Liver (tissue), 9 donors: ENCODE data around the gene ATF2. TPM values are rescaled to one million over a fixed set of nuclear protein-coding genes. Genes with fewer than 3 reads are reported as not detected.

Experiments used
- DNase-seq: peaks from one replicate; pipeline ENCODE4 v3.0.0-alpha.2; 2017; ENCODE audit warnings: low spot score
- H3K27ac ChIP-seq, 2 donors: one replicate each; pipeline ENCODE4 v1.7.0; 2013; ENCODE audit warnings: inconsistent platforms in 2 of 2, low read length in 2 of 2, control low read depth in 1 of 2, low read depth in 1 of 2, mild to moderate bottlenecking in 1 of 2
- H3K27me3 ChIP-seq, 4 donors: one replicate each; pipeline versions ENCODE4 v1.6.1 to v1.7.0; 2013; ENCODE audit warnings: low read length in 3 of 4, inconsistent platforms in 1 of 4, mild to moderate bottlenecking in 1 of 4, moderate library complexity in 1 of 4; ENCODE audit not compliant: control insufficient read depth in 4 of 4, insufficient read depth in 4 of 4
- H3K36me3 ChIP-seq, 4 donors: one replicate each; pipeline versions ENCODE4 v1.6.1 to v1.7.0; 2013; ENCODE audit warnings: low read length in 3 of 4, mild to moderate bottlenecking in 3 of 4, low read depth in 1 of 4, moderate library complexity in 1 of 4; ENCODE audit not compliant: control insufficient read depth in 4 of 4, insufficient read depth in 3 of 4
- H3K4me1 ChIP-seq, 4 donors: one replicate each; pipeline versions ENCODE4 v1.6.1 to v1.7.0; 2013; ENCODE audit warnings: low read length in 3 of 4, mild to moderate bottlenecking in 3 of 4, moderate library complexity in 1 of 4; ENCODE audit not compliant: control insufficient read depth in 4 of 4, insufficient read depth in 4 of 4
- H3K4me3 ChIP-seq, 3 donors: one replicate each; pipeline versions ENCODE4 v1.6.1 to v1.7.0; 2013; ENCODE audit warnings: low read length in 3 of 3, control low read depth in 1 of 3, low read depth in 1 of 3, mild to moderate bottlenecking in 1 of 3
- H3K9ac ChIP-seq, 2 donors: one replicate each; pipeline ENCODE4 v1.7.0; 2013; ENCODE audit warnings: low read length in 2 of 2, mild to moderate bottlenecking in 2 of 2, moderate library complexity in 2 of 2, control low read depth in 1 of 2, low read depth in 1 of 2
- H3K9me3 ChIP-seq, 4 donors: one replicate each; pipeline versions ENCODE4 v1.6.1 to v1.7.0; 2013; ENCODE audit warnings: low read length in 3 of 4; ENCODE audit not compliant: control insufficient read depth in 4 of 4
- EGR1 ChIP-seq, 2 donors: IDR thresholded peaks; 2 replicates each; pipeline ENCODE4 v1.6.1; 2016 to 2018; ENCODE audit warnings: antibody characterized with exemption in 2 of 2, low read depth in 2 of 2
- FOXA1 ChIP-seq: IDR thresholded peaks from 2 replicates; pipeline ENCODE4 v1.6.1; 2016; ENCODE audit warnings: antibody characterized with exemption
- FOXA2 ChIP-seq: IDR thresholded peaks from 2 replicates; pipeline ENCODE4 v1.6.1; 2016; ENCODE audit warnings: antibody characterized with exemption
- GABPA ChIP-seq, 2 donors: IDR thresholded peaks in 1 of 2; conservative IDR thresholded peaks in 1 of 2; 2 replicates each; pipeline ENCODE4 v1.6.1; 2016; ENCODE audit warnings: antibody characterized with exemption in 2 of 2, mild to moderate bottlenecking in 1 of 2, moderate library complexity in 1 of 2
- HNF4A ChIP-seq, 2 donors: conservative IDR thresholded peaks; 2 replicates each; pipeline ENCODE4 v1.6.1; 2016; ENCODE audit warnings: antibody characterized with exemption in 2 of 2, mild to moderate bottlenecking in 2 of 2
- HNF4G ChIP-seq: IDR thresholded peaks from 2 replicates; pipeline ENCODE4 v1.6.1; 2016; ENCODE audit warnings: antibody characterized with exemption
- JUND ChIP-seq, 2 donors: IDR thresholded peaks; 2 replicates each; pipeline ENCODE4 v1.6.1; 2016; ENCODE audit warnings: antibody characterized with exemption in 2 of 2
- NR2F2 ChIP-seq: IDR thresholded peaks from 2 replicates; pipeline ENCODE4 v1.6.1; 2016; ENCODE audit warnings: antibody characterized with exemption
- RAD21 ChIP-seq, 2 donors: IDR thresholded peaks; 2 replicates each; pipeline ENCODE4 v1.6.1; 2016; ENCODE audit warnings: antibody characterized with exemption in 2 of 2, mild to moderate bottlenecking in 2 of 2
- RXRA ChIP-seq, 2 donors: IDR thresholded peaks; 2 replicates each; pipeline ENCODE4 v1.6.1; 2017 to 2018; ENCODE audit warnings: antibody characterized with exemption in 2 of 2, mild to moderate bottlenecking in 1 of 2
- SP1 ChIP-seq: IDR thresholded peaks from 2 replicates; pipeline ENCODE4 v1.6.1; 2018; ENCODE audit warnings: antibody characterized with exemption, mild to moderate bottlenecking
- TAF1 ChIP-seq: conservative IDR thresholded peaks from 2 replicates; pipeline ENCODE4 v1.6.1; 2016; ENCODE audit warnings: antibody characterized with exemption, mild to moderate bottlenecking
- YY1 ChIP-seq: IDR thresholded peaks from 2 replicates; pipeline ENCODE4 v1.6.1; 2016; ENCODE audit warnings: antibody characterized with exemption, mild to moderate bottlenecking
- WGBS: extraction: QIAGEN DNeasy Blood & Tissue Kit; methylation state at CpG from one replicate; pipeline ENCODE4 v1.1.7; 2013; 5-methylcytosine and 5-hydroxymethylcytosine counted together
- polyA plus RNA-seq, 2 donors: library from polyadenylated mRNA; stranded (reverse) in 1 of 2; unstranded in 1 of 2; fragments of 200-250 nt in 1 of 2; fragments of >200 nt in 1 of 2; fragmentation: Nextera tagmentation in 1 of 2; extraction: Ambion mirVana in 1 of 2; gene quantifications; one replicate each; pipeline versions ENCODE4 v1.2.1 to v1.2.3, GENCODE V29; 2013 to 2015
- total RNA-seq, 2 donors: library from RNA; depleted of rRNA; stranded (reverse); fragments of >200 nt; gene quantifications; one replicate each; pipeline ENCODE4 v1.2.3, GENCODE V29; 2014
- TF ChIP-seq, protein P1 (sequence below): IDR thresholded peaks from 2 replicates; pipeline ENCODE4 v1.6.1; 2016; ENCODE audit warnings: antibody characterized with exemption
- TF ChIP-seq, protein P2 (sequence below): IDR thresholded peaks from 2 replicates; pipeline ENCODE4 v1.6.1; 2016; ENCODE audit warnings: antibody characterized with exemption
- TF ChIP-seq, protein P3 (sequence below): fragments of 150-350 bp; IDR thresholded peaks from 2 replicates; pipeline ENCODE4 v1.5.1; 2017; ENCODE audit warnings: improper control_type of control experiment, low read depth, low read length; ENCODE audit not compliant: missing input control
- TF ChIP-seq, protein P4 (sequence below): IDR thresholded peaks from 2 replicates; pipeline ENCODE4 v1.6.1; 2016; ENCODE audit warnings: antibody characterized with exemption
- TF ChIP-seq, protein P5 (sequence below): IDR thresholded peaks from 2 replicates; pipeline ENCODE4 v1.6.1; 2016; ENCODE audit warnings: antibody characterized with exemption, mild to moderate bottlenecking
- donor health status: healthy.
- donor health status: healthy.
- donor health status: healthy.
- donor health status: healthy.
- donor health status: healthy.

Gene ATF2
- total and polyA plus RNA-seq, 4 donors, result 10.4 to 34.0 (median 17.2) TPM

DNA sequence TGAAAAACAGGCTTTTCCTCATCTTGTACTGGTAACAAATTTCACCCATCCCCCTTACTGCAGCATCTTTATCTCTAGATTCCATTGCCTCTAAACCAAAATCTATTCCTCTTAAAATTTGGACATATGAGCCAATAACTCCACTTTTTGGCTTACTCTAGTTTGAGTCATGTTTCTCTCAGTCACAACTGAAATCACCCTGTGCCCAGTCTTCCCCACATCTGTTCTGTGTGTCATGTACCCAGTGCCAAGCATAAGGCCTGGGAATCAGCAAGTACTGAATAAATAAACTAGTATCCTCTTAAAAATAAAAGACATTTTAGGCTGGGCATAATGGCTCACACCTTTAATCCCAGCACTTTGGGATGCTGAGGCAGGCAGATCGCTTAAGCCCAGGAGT is 142.1 kb downstream of the ATF2 start:
- TF ChIP-seq FOXA2 (no peak), TAF1 (no peak), GABPA (IDR thresholded peaks at IDR 0.05 in 1 of 2, conservative IDR thresholded peaks at IDR 0.05 in 1 of 2) (no peak), YY1 (no peak), EGR1 (IDR thresholded peaks at IDR 0.05; ENCODE audit: low read depth in 2 of 2) (no peak), SP1 (no peak), RXRA (IDR thresholded peaks at IDR 0.05) (no peak), NR2F2 (no peak), JUND (IDR thresholded peaks at IDR 0.05) (no peak)
- TF ChIP-seq, protein P1, sequence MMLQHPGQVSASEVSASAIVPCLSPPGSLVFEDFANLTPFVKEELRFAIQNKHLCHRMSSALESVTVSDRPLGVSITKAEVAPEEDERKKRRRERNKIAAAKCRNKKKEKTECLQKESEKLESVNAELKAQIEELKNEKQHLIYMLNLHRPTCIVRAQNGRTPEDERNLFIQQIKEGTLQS, result no peak
- TF ChIP-seq, protein P2, sequence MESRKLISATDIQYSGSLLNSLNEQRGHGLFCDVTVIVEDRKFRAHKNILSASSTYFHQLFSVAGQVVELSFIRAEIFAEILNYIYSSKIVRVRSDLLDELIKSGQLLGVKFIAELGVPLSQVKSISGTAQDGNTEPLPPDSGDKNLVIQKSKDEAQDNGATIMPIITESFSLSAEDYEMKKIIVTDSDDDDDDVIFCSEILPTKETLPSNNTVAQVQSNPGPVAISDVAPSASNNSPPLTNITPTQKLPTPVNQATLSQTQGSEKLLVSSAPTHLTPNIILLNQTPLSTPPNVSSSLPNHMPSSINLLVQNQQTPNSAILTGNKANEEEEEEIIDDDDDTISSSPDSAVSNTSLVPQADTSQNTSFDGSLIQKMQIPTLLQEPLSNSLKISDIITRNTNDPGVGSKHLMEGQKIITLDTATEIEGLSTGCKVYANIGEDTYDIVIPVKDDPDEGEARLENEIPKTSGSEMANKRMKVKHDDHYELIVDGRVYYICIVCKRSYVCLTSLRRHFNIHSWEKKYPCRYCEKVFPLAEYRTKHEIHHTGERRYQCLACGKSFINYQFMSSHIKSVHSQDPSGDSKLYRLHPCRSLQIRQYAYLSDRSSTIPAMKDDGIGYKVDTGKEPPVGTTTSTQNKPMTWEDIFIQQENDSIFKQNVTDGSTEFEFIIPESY, result no peak
- no peaks in the 10 kb centered on the region for H3K27me3 ChIP-seq
- no peak overlapping the region for H3K4me3 ChIP-seq
- no peak overlapping the region for H3K9ac ChIP-seq
- H3K9me3 ChIP-seq, result no peaks in the 10 kb centered on the region
- H3K4me1 ChIP-seq, result peaks cover 0 to 7% (median 5%) of the 10 kb centered on the region in 4 donors
- H3K36me3 ChIP-seq, result no peaks in the 10 kb centered on the region
- H3K27ac ChIP-seq, result no peak overlapping the region
- DNase-seq, result no peak
- WGBS, result 98% methylated on average over 1 of the region's 1 CpG

DNA sequence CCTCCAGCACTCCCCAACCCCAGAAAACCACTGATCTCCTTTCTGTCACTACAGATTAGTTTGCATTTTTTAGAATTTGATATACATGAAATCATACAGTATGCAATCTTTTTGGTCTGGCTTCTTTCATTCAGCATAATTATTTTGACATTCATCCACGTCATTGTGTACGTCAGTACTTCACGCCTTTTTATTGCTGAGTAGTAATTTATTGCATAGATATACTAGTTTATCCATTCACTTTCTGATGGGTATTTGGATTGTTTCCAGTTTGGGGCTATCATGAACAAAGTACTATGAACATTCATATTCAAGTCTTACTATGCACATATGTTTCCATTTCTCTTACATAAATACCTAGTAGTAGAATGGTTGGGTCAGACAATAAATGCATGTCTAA is 142.8 kb downstream of the ATF2 start:
- Histone ChIP-seq H3K27me3 (no peaks in the 10 kb centered on the region), H3K27ac (no peak overlapping the region), H3K36me3 (no peaks in the 10 kb centered on the region), H3K9ac (no peak overlapping the region), H3K4me3 (no peak overlapping the region), H3K4me1 (peaks cover 0 to 3% (median 1%) of the 10 kb centered on the region in 4 donors), H3K9me3 (no peaks in the 10 kb centered on the region)
- 93% methylated on average over 3 of the region's 3 CpGs for WGBS
- DNase-seq, result no peak
- TF ChIP-seq, protein P2, result no peak
- TF ChIP-seq HNF4G (no peak), HNF4A (conservative IDR thresholded peaks at IDR 0.05) (no peak), EGR1 (IDR thresholded peaks at IDR 0.05; ENCODE audit: low read depth in 2 of 2) (no peak), RAD21 (IDR thresholded peaks at IDR 0.05) (no peak), GABPA (IDR thresholded peaks at IDR 0.05 in 1 of 2, conservative IDR thresholded peaks at IDR 0.05 in 1 of 2) (no peak), RXRA (IDR thresholded peaks at IDR 0.05) (no peak), YY1 (no peak), TAF1 (no peak), NR2F2 (no peak), FOXA1 (no peak), SP1 (no peak), FOXA2 (no peak), JUND (IDR thresholded peaks at IDR 0.05) (no peak)
- TF ChIP-seq, protein P3, sequence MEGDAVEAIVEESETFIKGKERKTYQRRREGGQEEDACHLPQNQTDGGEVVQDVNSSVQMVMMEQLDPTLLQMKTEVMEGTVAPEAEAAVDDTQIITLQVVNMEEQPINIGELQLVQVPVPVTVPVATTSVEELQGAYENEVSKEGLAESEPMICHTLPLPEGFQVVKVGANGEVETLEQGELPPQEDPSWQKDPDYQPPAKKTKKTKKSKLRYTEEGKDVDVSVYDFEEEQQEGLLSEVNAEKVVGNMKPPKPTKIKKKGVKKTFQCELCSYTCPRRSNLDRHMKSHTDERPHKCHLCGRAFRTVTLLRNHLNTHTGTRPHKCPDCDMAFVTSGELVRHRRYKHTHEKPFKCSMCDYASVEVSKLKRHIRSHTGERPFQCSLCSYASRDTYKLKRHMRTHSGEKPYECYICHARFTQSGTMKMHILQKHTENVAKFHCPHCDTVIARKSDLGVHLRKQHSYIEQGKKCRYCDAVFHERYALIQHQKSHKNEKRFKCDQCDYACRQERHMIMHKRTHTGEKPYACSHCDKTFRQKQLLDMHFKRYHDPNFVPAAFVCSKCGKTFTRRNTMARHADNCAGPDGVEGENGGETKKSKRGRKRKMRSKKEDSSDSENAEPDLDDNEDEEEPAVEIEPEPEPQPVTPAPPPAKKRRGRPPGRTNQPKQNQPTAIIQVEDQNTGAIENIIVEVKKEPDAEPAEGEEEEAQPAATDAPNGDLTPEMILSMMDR, result no peak
- TF ChIP-seq, protein P1, result no peak
- TF ChIP-seq, protein P4, sequence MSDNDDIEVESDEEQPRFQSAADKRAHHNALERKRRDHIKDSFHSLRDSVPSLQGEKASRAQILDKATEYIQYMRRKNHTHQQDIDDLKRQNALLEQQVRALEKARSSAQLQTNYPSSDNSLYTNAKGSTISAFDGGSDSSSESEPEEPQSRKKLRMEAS, result no peak
- TF ChIP-seq, protein P5, sequence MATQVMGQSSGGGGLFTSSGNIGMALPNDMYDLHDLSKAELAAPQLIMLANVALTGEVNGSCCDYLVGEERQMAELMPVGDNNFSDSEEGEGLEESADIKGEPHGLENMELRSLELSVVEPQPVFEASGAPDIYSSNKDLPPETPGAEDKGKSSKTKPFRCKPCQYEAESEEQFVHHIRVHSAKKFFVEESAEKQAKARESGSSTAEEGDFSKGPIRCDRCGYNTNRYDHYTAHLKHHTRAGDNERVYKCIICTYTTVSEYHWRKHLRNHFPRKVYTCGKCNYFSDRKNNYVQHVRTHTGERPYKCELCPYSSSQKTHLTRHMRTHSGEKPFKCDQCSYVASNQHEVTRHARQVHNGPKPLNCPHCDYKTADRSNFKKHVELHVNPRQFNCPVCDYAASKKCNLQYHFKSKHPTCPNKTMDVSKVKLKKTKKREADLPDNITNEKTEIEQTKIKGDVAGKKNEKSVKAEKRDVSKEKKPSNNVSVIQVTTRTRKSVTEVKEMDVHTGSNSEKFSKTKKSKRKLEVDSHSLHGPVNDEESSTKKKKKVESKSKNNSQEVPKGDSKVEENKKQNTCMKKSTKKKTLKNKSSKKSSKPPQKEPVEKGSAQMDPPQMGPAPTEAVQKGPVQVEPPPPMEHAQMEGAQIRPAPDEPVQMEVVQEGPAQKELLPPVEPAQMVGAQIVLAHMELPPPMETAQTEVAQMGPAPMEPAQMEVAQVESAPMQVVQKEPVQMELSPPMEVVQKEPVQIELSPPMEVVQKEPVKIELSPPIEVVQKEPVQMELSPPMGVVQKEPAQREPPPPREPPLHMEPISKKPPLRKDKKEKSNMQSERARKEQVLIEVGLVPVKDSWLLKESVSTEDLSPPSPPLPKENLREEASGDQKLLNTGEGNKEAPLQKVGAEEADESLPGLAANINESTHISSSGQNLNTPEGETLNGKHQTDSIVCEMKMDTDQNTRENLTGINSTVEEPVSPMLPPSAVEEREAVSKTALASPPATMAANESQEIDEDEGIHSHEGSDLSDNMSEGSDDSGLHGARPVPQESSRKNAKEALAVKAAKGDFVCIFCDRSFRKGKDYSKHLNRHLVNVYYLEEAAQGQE, result no peak
